Nucleus accumbens (tissue), 56 donors: ENCODE data around the gene IQGAP2.
A peak's percentile ranks its signal among the peaks of the same experiment; 100 is the strongest.
"Not testable (repeated sequence)": the region's sequence is repeated elsewhere in the genome, so short reads cannot be mapped to it uniquely, and the experiment has no call there.

Source experiments
- DNase-seq, 56 donors: peaks; one replicate each; lab custom pipeline; 2025; lab: John Stamatoyannopoulos, UW

The IQGAP2 gene

GRCh38 chr5:76595755-76596481 is 192.8 kb downstream of the IQGAP2 start:
- no peak for DNase-seq

- no peak for DNase-seq
Measured at GRCh38 chr5:76598531-76598930, 195.4 kb downstream of the IQGAP2 start.

- DNase-seq: no peak
Measured at GRCh38 chr5:76600716-76601115, 197.6 kb downstream of the IQGAP2 start.

- DNase-seq: peak in 9 of 56 donors; percentile 0 to 41 (median 3)
Measured at GRCh38 chr5:76601470-76601869, 198.4 kb downstream of the IQGAP2 start.

GRCh38 chr5:76602094-76602726 is 199.1 kb downstream of the IQGAP2 start:
- no peak for DNase-seq

- not testable (repeated sequence) for DNase-seq
Measured at GRCh38 chr5:76603991-76604390, 200.9 kb downstream of the IQGAP2 start.

GRCh38 chr5:76604838-76605237 is 201.8 kb downstream of the IQGAP2 start:
- no peak for DNase-seq

GRCh38 chr5:76606701-76607100 is 203.6 kb downstream of the IQGAP2 start:
- DNase-seq: no peak

GRCh38 chr5:76607353-76607871 is 204.3 kb downstream of the IQGAP2 start:
- no peak for DNase-seq

- no peak for DNase-seq
Measured at GRCh38 chr5:76608833-76609232, 205.7 kb downstream of the IQGAP2 start.

GRCh38 chr5:76610196-76610595 is 207.1 kb downstream of the IQGAP2 start:
- no peak for DNase-seq

GRCh38 chr5:76612942-76613341 is 209.9 kb downstream of the IQGAP2 start:
- DNase-seq: no peak

GRCh38 chr5:76615759-76616158 is 212.7 kb downstream of the IQGAP2 start:
- DNase-seq: no peak

GRCh38 chr5:76616206-76616605 is 213.1 kb downstream of the IQGAP2 start:
- DNase-seq: no peak

- no peak for DNase-seq
Measured at GRCh38 chr5:76617229-76617628, 214.1 kb downstream of the IQGAP2 start.

- no peak for DNase-seq
Measured at GRCh38 chr5:76617675-76618074, 214.6 kb downstream of the IQGAP2 start.

GRCh38 chr5:76620166-76620565 is 217.1 kb downstream of the IQGAP2 start:
- DNase-seq: no peak

- DNase-seq: no peak
Measured at GRCh38 chr5:76622076-76622475, 219.0 kb downstream of the IQGAP2 start.

- peak in 1 of 56 donors; percentile 7 for DNase-seq
Measured at GRCh38 chr5:76622973-76623596, 220.0 kb downstream of the IQGAP2 start, which contains the start of gene F2RL2. F2RL2 (minus strand) TSS chr5:76623403; CDS start chr5:76623230, 173 bp downstream.

- no peak for DNase-seq
Measured at GRCh38 chr5:76625087-76625815, 222.2 kb downstream of the IQGAP2 start.

GRCh38 chr5:76626738-76627137 is 223.7 kb downstream of the IQGAP2 start:
- no peak for DNase-seq
